IMR-90 (cell line): ENCODE data around the gene CRYBB1. TPM values are rescaled to one million over a fixed set of nuclear protein-coding genes. Genes with fewer than 3 reads are reported as not detected.
"Not testable (repeated sequence)": the region's sequence is repeated elsewhere in the genome, so short reads cannot be mapped to it uniquely, and the experiment has no call there.

Source experiments
- ATAC-seq: fragments of 200-7000 bp; cut with Tn5 transposase; 2 replicates; pipeline ENCODE4 v1.9.1; 2020; ENCODE audit warnings: low read depth, mild to moderate bottlenecking, moderate library complexity
- BruUV-seq: library from RNA; stranded (reverse); fragments of 400-500 nt; replicated peaks from 2 replicates; lab custom pipeline; 2021; lab: Mats Ljungman, UMichigan
- CTCF ChIA-PET: fragments of 300-600 bp; formaldehyde crosslinking; extraction: SDS; loops from one replicate; lab custom pipeline; 2021; ENCODE audit warnings: antibody characterized with exemption; lab: Yijun Ruan, JAX
- POLR2A ChIA-PET: fragments of 300-600 bp; sonication (Branson Sonifier 250); formaldehyde crosslinking; loops from one replicate; lab custom pipeline; 2022; ENCODE audit warnings: antibody characterized with exemption; ENCODE audit not compliant: unreplicated experiment; lab: Charles Lee
- DNase-seq: peaks from one replicate; pipeline ENCODE4 v3.0.0; 2013
- H2AFZ ChIP-seq: replicated peaks from 2 replicates; pipeline ENCODE3; 2013; ENCODE audit warnings: low read length, mild to moderate bottlenecking; ENCODE audit not compliant: poor library complexity
- H2AK5ac ChIP-seq: 2 replicates; pipeline ENCODE4 v1.6.1; 2013; ENCODE audit warnings: low read depth, low read length, inconsistent platforms
- H2AK9ac ChIP-seq: replicated peaks from 2 replicates; pipeline ENCODE3; 2013; ENCODE audit warnings: mild to moderate bottlenecking, low read depth, low read length, moderate library complexity; ENCODE audit not compliant: poor library complexity
- H2BK120ac ChIP-seq: 2 replicates; pipeline ENCODE4 v1.6.1; 2013; ENCODE audit warnings: low read depth, low read length, inconsistent platforms
- H2BK15ac ChIP-seq: 3 replicates; pipeline ENCODE4 v1.6.1; 2013; ENCODE audit warnings: low read depth, low read length, inconsistent platforms
- H2BK20ac ChIP-seq: 2 replicates; pipeline ENCODE4 v1.6.1; 2013; ENCODE audit warnings: low read depth, mild to moderate bottlenecking, inconsistent platforms, low read length, moderate library complexity
- H2BK5ac ChIP-seq: 2 replicates; pipeline ENCODE4 v1.6.1; 2013; ENCODE audit warnings: mild to moderate bottlenecking, low read depth, low read length, inconsistent platforms; ENCODE audit not compliant: poor library complexity, severe bottlenecking
- H3K14ac ChIP-seq: replicated peaks from 2 replicates; pipeline ENCODE4 v1.6.1; 2013; ENCODE audit warnings: low read depth, low read length, inconsistent platforms
- H3K18ac ChIP-seq: 2 replicates; pipeline ENCODE4 v1.6.1; 2013; ENCODE audit warnings: low read depth, low read length, control low read depth
- H3K23ac ChIP-seq: 2 replicates; pipeline ENCODE4 v1.6.1; 2013; ENCODE audit warnings: low read depth, low read length, inconsistent platforms
- H3K27ac ChIP-seq: 2 replicates; pipeline ENCODE4 v1.5.1; 2013; ENCODE audit warnings: mild to moderate bottlenecking, control low read depth, low read length; ENCODE audit not compliant: insufficient read depth
- H3K27me3 ChIP-seq: 2 replicates; pipeline ENCODE4 v1.6.1; 2013; ENCODE audit warnings: low read length; ENCODE audit not compliant: control insufficient read depth, insufficient read depth
- H3K36me3 ChIP-seq: 2 replicates; pipeline ENCODE4 v1.6.1; 2013; ENCODE audit warnings: low read length, mixed read lengths; ENCODE audit not compliant: control insufficient read depth, insufficient read depth
- H3K4ac ChIP-seq: 2 replicates; pipeline ENCODE4 v1.6.1; 2013; ENCODE audit warnings: low read depth, low read length, inconsistent platforms
- H3K4me1 ChIP-seq: 2 replicates; pipeline ENCODE4 v1.6.1; 2013; ENCODE audit warnings: low read length, mixed read lengths; ENCODE audit not compliant: control insufficient read depth, insufficient read depth
- H3K4me2 ChIP-seq: 2 replicates; pipeline ENCODE4 v1.6.1; 2013; ENCODE audit warnings: low read depth, mild to moderate bottlenecking, control low read depth, low read length, moderate library complexity
- H3K4me3 ChIP-seq: 2 replicates; pipeline ENCODE4 v1.5.1; 2013; ENCODE audit warnings: low read depth, mild to moderate bottlenecking, control low read depth, low read length, moderate library complexity; ENCODE audit not compliant: insufficient read depth
- H3K56ac ChIP-seq: 2 replicates; pipeline ENCODE4 v1.6.1; 2013; ENCODE audit warnings: low read length, inconsistent platforms; ENCODE audit not compliant: insufficient read depth; ENCODE audit errors: extremely low read depth
- H3K79me1 ChIP-seq, 2 experiments: 2 replicates each; pipeline ENCODE4 v1.6.1; 2013; ENCODE audit warnings: low read length in 2 of 2, inconsistent platforms in 1 of 2, low read depth in 1 of 2
- H3K9ac ChIP-seq: 2 replicates; pipeline ENCODE4 v1.6.1; 2013; ENCODE audit warnings: low read depth, low read length, control low read depth
- H3K9me1 ChIP-seq: 2 replicates; pipeline ENCODE4 v1.6.1; 2013; ENCODE audit warnings: low read length, inconsistent platforms; ENCODE audit not compliant: insufficient read depth
- H3K9me3 ChIP-seq: 2 replicates; pipeline ENCODE4 v1.6.1; 2013; ENCODE audit warnings: low read length; ENCODE audit not compliant: control insufficient read depth, insufficient read depth
- H4K20me1 ChIP-seq: 2 replicates; pipeline ENCODE4 v1.6.1; 2013; ENCODE audit warnings: low read length, inconsistent platforms; ENCODE audit not compliant: insufficient read depth
- H4K5ac ChIP-seq: 2 replicates; pipeline ENCODE4 v1.6.1; 2013; ENCODE audit warnings: mild to moderate bottlenecking, low read depth, low read length, control low read depth
- H4K8ac ChIP-seq, 2 experiments: 2 replicates each; pipeline ENCODE4 v1.6.1; 2013; ENCODE audit warnings: low read depth in 2 of 2, low read length in 2 of 2, control low read depth in 1 of 2, inconsistent platforms in 1 of 2
- H4K91ac ChIP-seq: 2 replicates; pipeline ENCODE4 v1.6.1; 2013; ENCODE audit warnings: low read depth, low read length, inconsistent platforms; ENCODE audit not compliant: insufficient read depth
- WGBS, 2 experiments: methylation state at CpG; one replicate each; pipeline versions ENCODE4 v1.1.5 to v1.1.7; 2013; ENCODE audit warnings: missing lambda C conversion rate in 2 of 2; ENCODE audit not compliant: insufficient read length in 1 of 2; ENCODE audit errors: extremely low coverage in 2 of 2; 5-methylcytosine and 5-hydroxymethylcytosine counted together
- dilution Hi-C: fragments of 300-500 bp; cut with HindIII; formaldehyde crosslinking; loops from one replicate; pipeline ENCODE4 v1.14.3; 2018; ENCODE audit warnings: low sequenced_read_pairs; ENCODE audit not compliant: unreplicated experiment
- in situ Hi-C: fragments of 300-500 bp; cut with MboI; formaldehyde crosslinking; loops from 3 replicates; pipeline ENCODE4 v1.14.3; 2019; ENCODE audit warnings: low sequenced_read_pairs, inconsistent platforms, mixed read lengths
- intact Hi-C: fragments of 100-400 bp; cut with micrococcal nuclease; formaldehyde crosslinking; loops from 2 replicates; pipeline ENCODE4 v1.10.0; 2022
- polyA plus RNA-seq, 3 experiments: library from polyadenylated mRNA; depleted of rRNA; stranded (reverse); fragments of >200 nt; gene quantifications; 2 replicates each; pipeline ENCODE4 v1.2.3, GENCODE V29; 2012; ENCODE audit warnings: low replicate concordance in 1 of 3
- total RNA-seq: library from RNA; depleted of rRNA; stranded (reverse); fragments of >200 nt; gene quantifications from 2 replicates; pipeline ENCODE4 v1.2.3, GENCODE V29; 2012

The CRYBB1 gene
- total and polyA plus RNA-seq, 2 of the 4 experiments (the other 2 are of a cell fraction), result not detected

DNA sequence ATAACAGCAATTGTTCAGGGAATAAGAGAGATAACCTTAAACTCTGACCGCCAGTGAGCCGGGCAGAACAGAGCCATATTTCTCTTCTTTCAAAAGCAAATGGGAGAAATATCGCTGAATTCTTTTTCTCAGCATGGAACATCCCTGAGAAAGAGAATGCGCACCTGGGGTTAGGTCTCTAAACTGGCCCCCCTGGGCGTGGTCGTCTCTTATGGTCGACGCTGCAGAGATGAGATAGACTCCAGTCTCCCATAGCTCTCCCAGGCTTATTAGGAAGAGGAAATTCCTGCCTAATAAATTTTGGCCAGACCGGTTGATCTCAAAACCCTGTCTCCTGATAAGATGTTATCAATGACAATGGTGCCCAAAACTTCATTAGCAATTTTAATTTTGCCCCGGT is 4.1 kb downstream of the CRYBB1 start:
- H2BK15ac ChIP-seq, H3K4ac ChIP-seq, BruUV-seq, H3K4me2 ChIP-seq, H3K14ac ChIP-seq, CTCF ChIA-PET, H3K4me3 ChIP-seq, H3K9me3 ChIP-seq, ATAC-seq, POLR2A ChIA-PET, DNase-seq, H4K91ac ChIP-seq, H3K23ac ChIP-seq, H4K20me1 ChIP-seq, H3K4me1 ChIP-seq, intact Hi-C loops, in situ Hi-C loops, H3K18ac ChIP-seq, H3K79me1 ChIP-seq, H3K36me3 ChIP-seq, dilution Hi-C loops, H2BK20ac ChIP-seq, H3K9ac ChIP-seq, H2AFZ ChIP-seq, H2BK120ac ChIP-seq, H3K27me3 ChIP-seq, H4K5ac ChIP-seq, H2AK5ac ChIP-seq, H4K8ac ChIP-seq, H2AK9ac ChIP-seq, H2BK5ac ChIP-seq, H3K27ac ChIP-seq, H3K56ac ChIP-seq: not testable (repeated sequence)
- WGBS, 2 experiments, result no CpG with 5 or more reads among the region's 10 CpGs
- peaks cover 14% of the 10 kb centered on the region for H3K9me1 ChIP-seq
